GM12878 (cell line): ENCODE data around the gene RREB1.

Experiments used
- CEBPB ChIP-seq, 2 experiments: fragments of 150-350 bp in 1 of 2; IDR thresholded peaks; 2 replicates each; pipeline ENCODE4 v1.6.1; 2012 to 2014; ENCODE audit warnings: low read depth in 2 of 2, low read length in 2 of 2, borderline replicate concordance in 1 of 2, inconsistent platforms in 1 of 2
- CTCF ChIP-seq, 3 experiments: IDR thresholded peaks in 2 of 3; conservative IDR thresholded peaks in 1 of 3; 2 replicates each; pipeline ENCODE4 v1.5.1; 2011; ENCODE audit warnings: low read depth in 3 of 3, low read length in 3 of 3, mild to moderate bottlenecking in 3 of 3, control low read depth in 2 of 3, moderate library complexity in 2 of 3, inconsistent platforms in 1 of 3, mixed read lengths in 1 of 3; ENCODE audit not compliant: control insufficient read depth in 2 of 3, insufficient read depth in 1 of 3; ENCODE audit errors: extremely low read depth in 1 of 3
- EZH2 ChIP-seq: IDR thresholded peaks from 2 replicates; pipeline ENCODE4 v1.6.1; 2012; ENCODE audit warnings: low read depth, mild to moderate bottlenecking, control low read depth, inconsistent platforms, low read length, borderline replicate concordance; ENCODE audit not compliant: control insufficient read depth
- LARP7 ChIP-seq: fragments of 450-650 bp; IDR thresholded peaks from 2 replicates; pipeline ENCODE4 v1.6.1; 2017; ENCODE audit warnings: mild to moderate bottlenecking
- NFYA ChIP-seq: IDR thresholded peaks from 2 replicates; pipeline ENCODE4 v1.6.1; 2011; ENCODE audit warnings: low read depth, mild to moderate bottlenecking, low read length, improper control_type of control experiment, borderline replicate concordance
- NRF1 ChIP-seq: conservative IDR thresholded peaks from 2 replicates; pipeline ENCODE4 v1.6.1; 2011; ENCODE audit warnings: mild to moderate bottlenecking, low read depth, low read length, improper control_type of control experiment
- POLR2A ChIP-seq: IDR thresholded peaks from 2 replicates; pipeline ENCODE4 v1.6.1; 2011; ENCODE audit warnings: low read depth, mild to moderate bottlenecking, low read length
- RCOR1 ChIP-seq: conservative IDR thresholded peaks from 2 replicates; pipeline ENCODE4 v1.6.1; 2012; ENCODE audit warnings: low read depth, low read length, improper control_type of control experiment
- REST ChIP-seq: IDR thresholded peaks from 2 replicates; pipeline ENCODE4 v1.6.1; 2012; ENCODE audit warnings: mild to moderate bottlenecking, low read depth, low read length
- STAT3 ChIP-seq: IDR thresholded peaks from 2 replicates; pipeline ENCODE4 v1.6.1; 2011; ENCODE audit warnings: low read depth, low read length, improper control_type of control experiment
- YY1 ChIP-seq: IDR thresholded peaks from 2 replicates; pipeline ENCODE4 v1.6.1; 2011; ENCODE audit warnings: low read depth, mild to moderate bottlenecking, low read length

GRCh38 chr6:7230956-7231713 lies 123.4 kb downstream of the RREB1 start:
- no peak for TF ChIP-seq CTCF (IDR thresholded peaks at IDR 0.05 in 2 of 3, conservative IDR thresholded peaks at IDR 0.05 in 1 of 3; ENCODE audit: control insufficient read depth in 2 of 3, extremely low read depth in 1 of 3, insufficient read depth in 1 of 3, low read depth in 3 of 3, low read length in 3 of 3)
- TF ChIP-seq EZH2: no peak
- no peak for TF ChIP-seq REST
- TF ChIP-seq CEBPB (IDR thresholded peaks at IDR 0.05; ENCODE audit: borderline replicate concordance in 1 of 2, low read depth in 2 of 2, low read length in 2 of 2): no peak
- TF ChIP-seq LARP7: no peak
- no peak for TF ChIP-seq YY1
- no peak for TF ChIP-seq STAT3
- 0 out of 2 replicates have a peak, but pooled peaks have one; percentile 0 for TF ChIP-seq POLR2A
- TF ChIP-seq NRF1: no peak
- no peak for TF ChIP-seq RCOR1
- TF ChIP-seq NFYA: no peak
